WTC11 (cell line): Measurements from ENCODE around the gene CNTNAP2. TPM values are rescaled to one million over a fixed set of nuclear protein-coding genes. Genes with fewer than 3 reads are reported as not detected.

Experiments
- ATAC-seq: fragments of 200-7000 bp; cut with Tn5 transposase; 2 replicates; pipeline ENCODE4 v1.10.0; 2021; ENCODE audit warnings: mild to moderate bottlenecking, moderate library complexity
- CTCF ChIA-PET: fragments of 300-600 bp; sonication (Branson Sonifier 250); formaldehyde crosslinking; loops from one replicate; lab custom pipeline; 2021; ENCODE audit warnings: antibody characterized with exemption; lab: Charles Lee
- POLR2A ChIA-PET: fragments of 350-600 bp; sonication (Branson Sonifier 250); formaldehyde crosslinking; loops from one replicate; lab custom pipeline; 2021; ENCODE audit warnings: antibody characterized with exemption; lab: Charles Lee
- DNase-seq: peaks from one replicate; pipeline ENCODE4 v3.0.0; 2021; ENCODE audit warnings: low spot score
- H3K27ac Mint-ChIP-seq: 2 replicates; pipeline ENCODE4 v1.8.0; 2021; ENCODE audit warnings: mixed read lengths
- H3K27me3 Mint-ChIP-seq: 2 replicates; pipeline ENCODE4 v1.8.0; 2021; ENCODE audit warnings: low read depth, mild to moderate bottlenecking, moderate library complexity, mixed read lengths
- H3K36me3 Mint-ChIP-seq: 2 replicates; pipeline ENCODE4 v1.8.0; 2021; ENCODE audit warnings: mixed read lengths
- H3K4me1 Mint-ChIP-seq: 2 replicates; pipeline ENCODE4 v1.8.0; 2022; ENCODE audit warnings: mixed read lengths
- H3K4me3 Mint-ChIP-seq: 2 replicates; pipeline ENCODE4 v1.8.0; 2021; ENCODE audit warnings: mild to moderate bottlenecking, moderate library complexity, mixed read lengths
- H3K9me3 Mint-ChIP-seq: 2 replicates; pipeline ENCODE4 v1.8.0; 2021; ENCODE audit warnings: mixed read lengths
- CBFB ChIP-seq: sonication (generic); formaldehyde crosslinking; IDR thresholded peaks from 2 replicates; pipeline ENCODE4 v1.8.1; 2022; ENCODE audit warnings: mild to moderate bottlenecking, low read depth, missing genetic modification reagents
- CREB1 ChIP-seq: sonication (generic); formaldehyde crosslinking; IDR thresholded peaks from 2 replicates; pipeline ENCODE4 v1.8.0; 2023; ENCODE audit warnings: mild to moderate bottlenecking, missing genetic modification reagents
- FOXK1 ChIP-seq: sonication (generic); formaldehyde crosslinking; IDR thresholded peaks from 2 replicates; pipeline ENCODE4 v1.8.0; 2022; ENCODE audit warnings: mild to moderate bottlenecking, moderate library complexity, missing genetic modification reagents
- GTF2I ChIP-seq: fragments of 250-450 bp; sonication (Bioruptor Pico); conservative IDR thresholded peaks from 2 replicates; pipeline ENCODE4 v1.4.0; 2021; ENCODE audit warnings: mild to moderate bottlenecking
- JUN ChIP-seq: sonication (generic); formaldehyde crosslinking; IDR thresholded peaks from 2 replicates; pipeline ENCODE4 v1.8.0; 2023; ENCODE audit warnings: mild to moderate bottlenecking, missing genetic modification reagents
- KAT7 ChIP-seq: sonication (generic); formaldehyde crosslinking; IDR thresholded peaks from 2 replicates; pipeline ENCODE4 v1.8.1; 2023; ENCODE audit warnings: missing genetic modification reagents, mild to moderate bottlenecking, borderline replicate concordance
- MXD4 ChIP-seq: fragments of 250-450 bp; sonication (Bioruptor Pico); IDR thresholded peaks from 2 replicates; pipeline ENCODE4 v1.8.0; 2021; ENCODE audit warnings: mild to moderate bottlenecking, moderate library complexity, borderline replicate concordance
- NR3C1 ChIP-seq: sonication (generic); formaldehyde crosslinking; conservative IDR thresholded peaks from 2 replicates; pipeline ENCODE4 v1.8.1; 2023; ENCODE audit warnings: low read depth, mild to moderate bottlenecking, missing genetic modification reagents
- SMAD3 ChIP-seq: sonication (generic); formaldehyde crosslinking; IDR thresholded peaks from 2 replicates; pipeline ENCODE4 v1.8.0; 2022; ENCODE audit warnings: missing genetic modification reagents, mild to moderate bottlenecking, borderline replicate concordance
- SMAD4 ChIP-seq: sonication (generic); formaldehyde crosslinking; IDR thresholded peaks from 2 replicates; pipeline ENCODE4 v1.8.0; 2022; ENCODE audit warnings: mild to moderate bottlenecking, missing genetic modification reagents
- TEAD4 ChIP-seq: sonication (generic); formaldehyde crosslinking; IDR thresholded peaks from 2 replicates; pipeline ENCODE4 v1.8.0; 2022; ENCODE audit warnings: mild to moderate bottlenecking, missing genetic modification reagents
- ZNF396 ChIP-seq: fragments of 250-450 bp; sonication (Bioruptor Pico); IDR thresholded peaks from 2 replicates; pipeline ENCODE4 v1.8.0; 2021; ENCODE audit warnings: mild to moderate bottlenecking, moderate library complexity, borderline replicate concordance
- ZNF423 ChIP-seq: fragments of 250-450 bp; sonication (Bioruptor Pico); IDR thresholded peaks from 2 replicates; pipeline ENCODE4 v2.1.2; 2022; ENCODE audit warnings: mild to moderate bottlenecking, moderate library complexity
- ZNF671 ChIP-seq: fragments of 250-450 bp; sonication (Bioruptor Pico); IDR thresholded peaks from 2 replicates; pipeline ENCODE4 v1.8.0; 2021; ENCODE audit warnings: mild to moderate bottlenecking
- total RNA-seq: library from RNA; stranded (reverse); gene quantifications from 3 replicates; pipeline ENCODE4 v1.2.3, GENCODE V29; 2021
- TF ChIP-seq, protein P1 (sequence below): sonication (generic); formaldehyde crosslinking; IDR thresholded peaks from 2 replicates; pipeline ENCODE4 v1.8.0; 2023; ENCODE audit warnings: missing genetic modification reagents
- TF ChIP-seq, protein P2 (sequence below): sonication (generic); formaldehyde crosslinking; IDR thresholded peaks from 2 replicates; pipeline ENCODE4 v1.8.0; 2022; ENCODE audit warnings: mild to moderate bottlenecking, missing genetic modification reagents
- TF ChIP-seq, protein P3 (sequence below): sonication (generic); formaldehyde crosslinking; IDR thresholded peaks from 2 replicates; pipeline ENCODE4 v1.8.1; 2022; ENCODE audit warnings: missing genetic modification reagents, borderline replicate concordance
- TF ChIP-seq, protein P4 (sequence below): fragments of 250-450 bp; sonication (Bioruptor Pico); IDR thresholded peaks from 2 replicates; pipeline ENCODE4 v1.9.0; 2021; ENCODE audit warnings: moderate library complexity, mild to moderate bottlenecking, inconsistent platforms, borderline replicate concordance
- TF ChIP-seq, protein P5 (sequence below): fragments of 250-450 bp; sonication (Bioruptor Pico); IDR thresholded peaks from 2 replicates; pipeline ENCODE4 v1.8.0; 2021; ENCODE audit warnings: mild to moderate bottlenecking
- TF ChIP-seq, protein P6 (sequence below): sonication (generic); formaldehyde crosslinking; conservative IDR thresholded peaks from 2 replicates; pipeline ENCODE4 v1.8.1; 2022; ENCODE audit warnings: mild to moderate bottlenecking, missing genetic modification reagents
- TF ChIP-seq, protein P7 (sequence below): sonication (generic); formaldehyde crosslinking; IDR thresholded peaks from 2 replicates; pipeline ENCODE4 v1.8.1; 2023; ENCODE audit warnings: mild to moderate bottlenecking, moderate library complexity, missing genetic modification reagents
- TF ChIP-seq, protein P8 (sequence below): sonication (generic); formaldehyde crosslinking; IDR thresholded peaks from 2 replicates; pipeline ENCODE4 v1.8.1; 2022; ENCODE audit warnings: mild to moderate bottlenecking, moderate library complexity, missing genetic modification reagents
- TF ChIP-seq, protein P9 (sequence below): sonication (generic); formaldehyde crosslinking; IDR thresholded peaks from 2 replicates; pipeline ENCODE4 v1.8.1; 2023; ENCODE audit warnings: mild to moderate bottlenecking, missing genetic modification reagents, moderate library complexity

CNTNAP2 gene
- total RNA-seq, 1 experiment from 2014 or later, result 63.8 TPM

DNA sequence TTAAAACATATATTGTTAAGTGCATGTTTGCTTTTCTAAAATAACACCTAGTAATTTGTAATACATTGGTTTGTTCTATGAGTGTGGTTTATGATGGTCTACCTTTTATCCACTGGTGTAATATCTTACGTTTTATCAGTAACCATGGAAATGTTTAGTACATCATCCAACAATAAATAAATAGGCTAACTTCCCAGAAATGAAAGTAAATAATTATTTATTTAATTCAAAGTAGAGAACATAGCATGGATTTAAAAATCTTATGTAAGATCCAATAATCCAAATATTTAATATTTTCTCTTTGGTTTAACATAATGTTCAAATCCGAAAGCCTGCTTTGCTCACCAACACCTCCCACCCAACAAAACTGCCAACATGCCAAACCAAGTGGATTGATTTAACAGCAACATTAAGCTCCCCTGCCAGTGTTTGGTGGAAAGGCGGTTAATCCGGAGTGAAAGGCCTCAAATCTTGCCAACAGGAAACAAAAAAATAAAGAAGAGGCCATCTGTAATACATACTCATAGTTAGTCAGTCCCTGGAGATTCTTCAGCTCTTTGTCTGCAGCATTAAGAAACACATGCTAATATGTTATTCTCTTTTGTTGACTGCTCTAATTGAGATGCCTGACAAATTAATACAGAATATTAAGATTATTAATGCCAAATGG, 897.8 kb downstream of the CNTNAP2 start:
- no peak overlapping the region for H3K27ac Mint-ChIP-seq
- no peak for DNase-seq
- no peaks in the 10 kb centered on the region for H3K9me3 Mint-ChIP-seq
- no peak overlapping the region for H3K4me3 Mint-ChIP-seq
- ChIA-PET CTCF (no interaction called here), POLR2A (no interaction called here)
- no peaks in the 10 kb centered on the region for H3K27me3 Mint-ChIP-seq
- no peaks in the 10 kb centered on the region for H3K36me3 Mint-ChIP-seq
- ATAC-seq, result no peak
- TF ChIP-seq SMAD3 (no peak), TEAD4 (no peak), CBFB (CRISPR knock-in tag) (no peak), ZNF671 (CRISPR knock-in tag) (no peak), CREB1 (no peak), FOXK1 (CRISPR knock-in tag) (no peak), GTF2I (no peak), JUN (no peak), ZNF396 (CRISPR knock-in tag) (no peak), KAT7 (CRISPR knock-in tag) (no peak), SMAD4 (CRISPR knock-in tag) (no peak), MXD4 (no peak)
- TF ChIP-seq, protein P1, sequence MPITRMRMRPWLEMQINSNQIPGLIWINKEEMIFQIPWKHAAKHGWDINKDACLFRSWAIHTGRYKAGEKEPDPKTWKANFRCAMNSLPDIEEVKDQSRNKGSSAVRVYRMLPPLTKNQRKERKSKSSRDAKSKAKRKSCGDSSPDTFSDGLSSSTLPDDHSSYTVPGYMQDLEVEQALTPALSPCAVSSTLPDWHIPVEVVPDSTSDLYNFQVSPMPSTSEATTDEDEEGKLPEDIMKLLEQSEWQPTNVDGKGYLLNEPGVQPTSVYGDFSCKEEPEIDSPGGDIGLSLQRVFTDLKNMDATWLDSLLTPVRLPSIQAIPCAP (CRISPR knock-in tag), result no peak
- TF ChIP-seq, protein P2, sequence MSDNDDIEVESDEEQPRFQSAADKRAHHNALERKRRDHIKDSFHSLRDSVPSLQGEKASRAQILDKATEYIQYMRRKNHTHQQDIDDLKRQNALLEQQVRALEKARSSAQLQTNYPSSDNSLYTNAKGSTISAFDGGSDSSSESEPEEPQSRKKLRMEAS (CRISPR knock-in tag), result no peak
- TF ChIP-seq, protein P3, sequence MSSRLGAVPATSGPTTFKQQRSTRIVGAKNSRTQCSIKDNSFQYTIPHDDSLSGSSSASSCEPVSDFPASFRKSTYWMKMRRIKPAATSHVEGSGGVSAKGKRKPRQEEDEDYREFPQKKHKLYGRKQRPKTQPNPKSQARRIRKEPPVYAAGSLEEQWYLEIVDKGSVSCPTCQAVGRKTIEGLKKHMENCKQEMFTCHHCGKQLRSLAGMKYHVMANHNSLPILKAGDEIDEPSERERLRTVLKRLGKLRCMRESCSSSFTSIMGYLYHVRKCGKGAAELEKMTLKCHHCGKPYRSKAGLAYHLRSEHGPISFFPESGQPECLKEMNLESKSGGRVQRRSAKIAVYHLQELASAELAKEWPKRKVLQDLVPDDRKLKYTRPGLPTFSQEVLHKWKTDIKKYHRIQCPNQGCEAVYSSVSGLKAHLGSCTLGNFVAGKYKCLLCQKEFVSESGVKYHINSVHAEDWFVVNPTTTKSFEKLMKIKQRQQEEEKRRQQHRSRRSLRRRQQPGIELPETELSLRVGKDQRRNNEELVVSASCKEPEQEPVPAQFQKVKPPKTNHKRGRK (CRISPR knock-in tag), result no peak
- TF ChIP-seq, protein P4, sequence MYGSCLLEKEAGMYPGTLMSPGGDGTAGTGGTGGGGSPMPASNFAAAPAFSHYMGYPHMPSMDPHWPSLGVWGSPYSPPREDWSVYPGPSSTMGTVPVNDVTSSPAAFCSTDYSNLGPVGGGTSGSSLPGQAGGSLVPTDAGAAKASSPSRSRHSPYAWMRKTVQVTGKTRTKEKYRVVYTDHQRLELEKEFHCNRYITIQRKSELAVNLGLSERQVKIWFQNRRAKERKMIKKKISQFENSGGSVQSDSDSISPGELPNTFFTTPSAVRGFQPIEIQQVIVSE (CRISPR knock-in tag), result no peak
- TF ChIP-seq, protein P5, sequence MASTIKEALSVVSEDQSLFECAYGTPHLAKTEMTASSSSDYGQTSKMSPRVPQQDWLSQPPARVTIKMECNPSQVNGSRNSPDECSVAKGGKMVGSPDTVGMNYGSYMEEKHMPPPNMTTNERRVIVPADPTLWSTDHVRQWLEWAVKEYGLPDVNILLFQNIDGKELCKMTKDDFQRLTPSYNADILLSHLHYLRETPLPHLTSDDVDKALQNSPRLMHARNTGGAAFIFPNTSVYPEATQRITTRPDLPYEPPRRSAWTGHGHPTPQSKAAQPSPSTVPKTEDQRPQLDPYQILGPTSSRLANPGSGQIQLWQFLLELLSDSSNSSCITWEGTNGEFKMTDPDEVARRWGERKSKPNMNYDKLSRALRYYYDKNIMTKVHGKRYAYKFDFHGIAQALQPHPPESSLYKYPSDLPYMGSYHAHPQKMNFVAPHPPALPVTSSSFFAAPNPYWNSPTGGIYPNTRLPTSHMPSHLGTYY (CRISPR knock-in tag), result no peak
- TF ChIP-seq, protein P6, sequence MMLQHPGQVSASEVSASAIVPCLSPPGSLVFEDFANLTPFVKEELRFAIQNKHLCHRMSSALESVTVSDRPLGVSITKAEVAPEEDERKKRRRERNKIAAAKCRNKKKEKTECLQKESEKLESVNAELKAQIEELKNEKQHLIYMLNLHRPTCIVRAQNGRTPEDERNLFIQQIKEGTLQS (CRISPR knock-in tag), result no peak
- TF ChIP-seq, protein P7, sequence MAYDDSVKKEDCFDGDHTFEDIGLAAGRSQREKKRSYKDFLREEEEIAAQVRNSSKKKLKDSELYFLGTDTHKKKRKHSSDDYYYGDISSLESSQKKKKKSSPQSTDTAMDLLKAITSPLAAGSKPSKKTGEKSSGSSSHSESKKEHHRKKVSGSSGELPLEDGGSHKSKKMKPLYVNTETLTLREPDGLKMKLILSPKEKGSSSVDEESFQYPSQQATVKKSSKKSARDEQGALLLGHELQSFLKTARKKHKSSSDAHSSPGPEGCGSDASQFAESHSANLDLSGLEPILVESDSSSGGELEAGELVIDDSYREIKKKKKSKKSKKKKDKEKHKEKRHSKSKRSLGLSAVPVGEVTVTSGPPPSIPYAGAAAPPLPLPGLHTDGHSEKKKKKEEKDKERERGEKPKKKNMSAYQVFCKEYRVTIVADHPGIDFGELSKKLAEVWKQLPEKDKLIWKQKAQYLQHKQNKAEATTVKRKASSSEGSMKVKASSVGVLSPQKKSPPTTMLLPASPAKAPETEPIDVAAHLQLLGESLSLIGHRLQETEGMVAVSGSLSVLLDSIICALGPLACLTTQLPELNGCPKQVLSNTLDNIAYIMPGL (CRISPR knock-in tag), result no peak
- no peaks in the 10 kb centered on the region for H3K4me1 Mint-ChIP-seq

DNA sequence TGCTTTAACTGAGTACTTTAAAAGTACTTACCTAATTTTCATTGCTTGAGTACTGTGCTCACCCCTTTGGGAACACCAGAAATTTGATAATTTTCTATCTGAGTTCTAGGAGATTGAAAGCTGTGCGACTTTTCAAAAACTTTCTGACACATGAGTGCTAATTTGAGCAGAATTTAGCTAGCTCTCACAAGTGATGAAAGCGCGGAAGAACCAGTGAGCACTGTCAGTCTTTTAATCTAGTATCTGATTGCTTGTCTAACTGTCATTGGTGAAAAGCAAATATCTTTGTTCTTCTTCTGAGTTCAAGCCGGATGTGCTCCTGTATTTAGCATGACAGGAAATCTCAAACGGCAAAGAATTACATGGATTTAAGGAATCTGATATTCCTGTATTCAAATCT, 899.4 kb downstream of the CNTNAP2 start:
- ATAC-seq, result no peak
- H3K9me3 Mint-ChIP-seq, result no peaks in the 10 kb centered on the region
- H3K27me3 Mint-ChIP-seq, result no peaks in the 10 kb centered on the region
- no peaks in the 10 kb centered on the region for H3K36me3 Mint-ChIP-seq
- POLR2A ChIA-PET, result no interaction called here
- H3K4me3 Mint-ChIP-seq, result no peak overlapping the region
- no peak overlapping the region for H3K27ac Mint-ChIP-seq
- H3K4me1 Mint-ChIP-seq, result no peaks in the 10 kb centered on the region
- no peak for DNase-seq
- CTCF ChIA-PET, result no interaction called here
- TF ChIP-seq CREB1, result no peak
- no peak for TF ChIP-seq ZNF423 (CRISPR knock-in tag)
- TF ChIP-seq, protein P1 (CRISPR knock-in tag), result no peak
- TF ChIP-seq NR3C1 (CRISPR knock-in tag), result no peak
- TF ChIP-seq, protein P8, sequence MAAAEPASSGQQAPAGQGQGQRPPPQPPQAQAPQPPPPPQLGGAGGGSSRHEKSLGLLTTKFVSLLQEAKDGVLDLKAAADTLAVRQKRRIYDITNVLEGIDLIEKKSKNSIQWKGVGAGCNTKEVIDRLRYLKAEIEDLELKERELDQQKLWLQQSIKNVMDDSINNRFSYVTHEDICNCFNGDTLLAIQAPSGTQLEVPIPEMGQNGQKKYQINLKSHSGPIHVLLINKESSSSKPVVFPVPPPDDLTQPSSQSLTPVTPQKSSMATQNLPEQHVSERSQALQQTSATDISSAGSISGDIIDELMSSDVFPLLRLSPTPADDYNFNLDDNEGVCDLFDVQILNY (CRISPR knock-in tag), result no peak
- no peak for TF ChIP-seq GTF2I
- TF ChIP-seq, protein P9, sequence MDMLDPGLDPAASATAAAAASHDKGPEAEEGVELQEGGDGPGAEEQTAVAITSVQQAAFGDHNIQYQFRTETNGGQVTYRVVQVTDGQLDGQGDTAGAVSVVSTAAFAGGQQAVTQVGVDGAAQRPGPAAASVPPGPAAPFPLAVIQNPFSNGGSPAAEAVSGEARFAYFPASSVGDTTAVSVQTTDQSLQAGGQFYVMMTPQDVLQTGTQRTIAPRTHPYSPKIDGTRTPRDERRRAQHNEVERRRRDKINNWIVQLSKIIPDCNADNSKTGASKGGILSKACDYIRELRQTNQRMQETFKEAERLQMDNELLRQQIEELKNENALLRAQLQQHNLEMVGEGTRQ, result no peak
- TF ChIP-seq, protein P2 (CRISPR knock-in tag), result no peak
